ENCODE measurements around the gene GPC5. TPM values are rescaled to one million over a fixed set of nuclear protein-coding genes. Genes with fewer than 3 reads are reported as not detected.

The GPC5 gene
- total RNA-seq, 1 donor from 2014 or later: 2.5 TPM

- H3K27me3 Mint-ChIP-seq (ENCODE audit: low read depth): peaks cover 9% of the 10 kb centered on the region
- no peak overlapping the region for H3K4me3 Mint-ChIP-seq
- no peak overlapping the region for H3K27ac Mint-ChIP-seq
- no peaks in the 10 kb centered on the region for H3K36me3 Mint-ChIP-seq
- peaks cover 4% of the 10 kb centered on the region for H3K4me1 Mint-ChIP-seq
- no peak for TF ChIP-seq CTCF (IDR thresholded peaks at IDR 0.05; ENCODE audit: unreplicated experiment)
- DNase-seq (ENCODE audit: low spot score in 2 of 2, unreplicated experiment in 2 of 2): no peak
- no peaks in the 10 kb centered on the region for H3K9me3 Mint-ChIP-seq
Measured at GRCh38 chr13:91563799-91564198, 165.4 kb downstream of the GPC5 start.

GRCh38 chr13:91564396-91564795, 166.0 kb downstream of the GPC5 start:
- no peak overlapping the region for H3K4me3 Mint-ChIP-seq
- no peak overlapping the region for H3K27ac Mint-ChIP-seq
- peaks cover 9% of the 10 kb centered on the region for H3K27me3 Mint-ChIP-seq (ENCODE audit: low read depth)
- no peaks in the 10 kb centered on the region for H3K9me3 Mint-ChIP-seq
- H3K36me3 Mint-ChIP-seq: no peaks in the 10 kb centered on the region
- no peak for DNase-seq (ENCODE audit: low spot score in 2 of 2, unreplicated experiment in 2 of 2)
- TF ChIP-seq CTCF (IDR thresholded peaks at IDR 0.05; ENCODE audit: unreplicated experiment): no peak
- peaks cover 4% of the 10 kb centered on the region for H3K4me1 Mint-ChIP-seq

GRCh38 chr13:91565296-91565695, 166.9 kb downstream of the GPC5 start:
- Mint-ChIP-seq H3K4me3 (no peak overlapping the region), H3K9me3 (no peaks in the 10 kb centered on the region), H3K27ac (no peak overlapping the region), H3K4me1 (peaks cover 4% of the 10 kb centered on the region), H3K36me3 (no peaks in the 10 kb centered on the region), H3K27me3 (ENCODE audit: low read depth) (peaks cover 4% of the 10 kb centered on the region)
- DNase-seq (ENCODE audit: low spot score in 2 of 2, unreplicated experiment in 2 of 2): no peak
- TF ChIP-seq CTCF (IDR thresholded peaks at IDR 0.05; ENCODE audit: unreplicated experiment): no peak

GRCh38 chr13:91567485-91568207, 169.2 kb downstream of the GPC5 start:
- no peaks in the 10 kb centered on the region for H3K36me3 Mint-ChIP-seq
- no peak overlapping the region for H3K27ac Mint-ChIP-seq
- no peak for TF ChIP-seq CTCF (IDR thresholded peaks at IDR 0.05; ENCODE audit: unreplicated experiment)
- peaks cover 4% of the 10 kb centered on the region for H3K27me3 Mint-ChIP-seq (ENCODE audit: low read depth)
- H3K9me3 Mint-ChIP-seq: no peaks in the 10 kb centered on the region
- no peak overlapping the region for H3K4me3 Mint-ChIP-seq
- H3K4me1 Mint-ChIP-seq: peaks cover 4% of the 10 kb centered on the region
- DNase-seq (ENCODE audit: low spot score in 2 of 2, unreplicated experiment in 2 of 2): no peak

- no peak overlapping the region for H3K4me3 Mint-ChIP-seq
- DNase-seq (ENCODE audit: low spot score in 2 of 2, unreplicated experiment in 2 of 2): no peak
- peaks cover 1% of the 10 kb centered on the region for H3K27me3 Mint-ChIP-seq (ENCODE audit: low read depth)
- H3K36me3 Mint-ChIP-seq: no peaks in the 10 kb centered on the region
- TF ChIP-seq CTCF (IDR thresholded peaks at IDR 0.05; ENCODE audit: unreplicated experiment): no peak
- no peak overlapping the region for H3K27ac Mint-ChIP-seq
- no peaks in the 10 kb centered on the region for H3K9me3 Mint-ChIP-seq
- peaks cover 4% of the 10 kb centered on the region for H3K4me1 Mint-ChIP-seq
Measured at GRCh38 chr13:91571681-91572080, 173.3 kb downstream of the GPC5 start.
